ENCODE results near the gene BCL2. TPM values are rescaled to one million over a fixed set of nuclear protein-coding genes. Genes with fewer than 3 reads are reported as not detected.

The BCL2 gene
- total and polyA plus RNA-seq, 2 donors from 2014 or later = 6.0 to 39.2 TPM

- no peaks in the 10 kb centered on the region for H3K9me3 ChIP-seq (ENCODE audit: control insufficient read depth in 2 of 3, insufficient read depth in 1 of 3, low read length in 3 of 3)
- no peak for FAIRE-seq
- no peaks in the 10 kb centered on the region for H3K27me3 ChIP-seq (ENCODE audit: control insufficient read depth, insufficient read depth, low read length)
- DNase-seq = peak in 1 of 5 donors; percentile 44
- intact Hi-C loops (cut with DNase I) = no loop called here
- H3K36me3 ChIP-seq (ENCODE audit: control insufficient read depth in 2 of 3, insufficient read depth in 3 of 3, low read length in 3 of 3) = no peaks in the 10 kb centered on the region
- no peak overlapping the region for H3K9ac ChIP-seq (ENCODE audit: low read length in 3 of 3)
- H3K4me3 ChIP-seq (ENCODE audit: low read length in 3 of 3) = no peak overlapping the region
- TF ChIP-seq CTCF (IDR thresholded peaks at IDR 0.05; ENCODE audit: borderline replicate concordance, extremely low read depth, insufficient read depth) = no peak
- H3K27ac ChIP-seq (ENCODE audit: low read depth in 2 of 2, low read length in 2 of 2) = no peak overlapping the region
- no peaks in the 10 kb centered on the region for H3K4me1 ChIP-seq (ENCODE audit: control insufficient read depth in 2 of 3, insufficient read depth in 2 of 3, low read depth in 1 of 3, low read length in 3 of 3)
Measured at GRCh38 chr18:63111671-63112402, 207.7 kb downstream of the BCL2 start.

- Histone ChIP-seq H3K4me1 (ENCODE audit: control insufficient read depth in 2 of 3, insufficient read depth in 2 of 3, low read depth in 1 of 3, low read length in 3 of 3) (no peaks in the 10 kb centered on the region), H3K9ac (ENCODE audit: low read length in 3 of 3) (no peak overlapping the region), H3K27ac (ENCODE audit: low read depth in 2 of 2, low read length in 2 of 2) (no peak overlapping the region), H3K4me3 (ENCODE audit: low read length in 3 of 3) (no peak overlapping the region), H3K36me3 (ENCODE audit: control insufficient read depth in 2 of 3, insufficient read depth in 3 of 3, low read length in 3 of 3) (no peaks in the 10 kb centered on the region), H3K27me3 (ENCODE audit: control insufficient read depth, insufficient read depth, low read length) (no peaks in the 10 kb centered on the region), H3K9me3 (ENCODE audit: control insufficient read depth in 2 of 3, insufficient read depth in 1 of 3, low read length in 3 of 3) (no peaks in the 10 kb centered on the region)
- DNase-seq = no peak
- no peak for TF ChIP-seq CTCF (IDR thresholded peaks at IDR 0.05; ENCODE audit: borderline replicate concordance, extremely low read depth, insufficient read depth)
- intact Hi-C loops (cut with DNase I) = no loop called here
- no peak for FAIRE-seq
Measured at GRCh38 chr18:63109802-63110201, 209.8 kb downstream of the BCL2 start.

- H3K36me3 ChIP-seq (ENCODE audit: control insufficient read depth in 2 of 3, insufficient read depth in 3 of 3, low read length in 3 of 3) = no peaks in the 10 kb centered on the region
- H3K9ac ChIP-seq (ENCODE audit: low read length in 3 of 3) = no peak overlapping the region
- H3K4me3 ChIP-seq (ENCODE audit: low read length in 3 of 3) = no peak overlapping the region
- H3K9me3 ChIP-seq (ENCODE audit: control insufficient read depth in 2 of 3, insufficient read depth in 1 of 3, low read length in 3 of 3) = no peaks in the 10 kb centered on the region
- FAIRE-seq (no peak), DNase-seq (peak in 3 of 5 donors; percentile 60 to 87 (median 73))
- H3K4me1 ChIP-seq (ENCODE audit: control insufficient read depth in 2 of 3, insufficient read depth in 2 of 3, low read depth in 1 of 3, low read length in 3 of 3) = no peaks in the 10 kb centered on the region
- intact Hi-C loops (cut with DNase I) = no loop called here
- no peak for TF ChIP-seq CTCF (IDR thresholded peaks at IDR 0.05; ENCODE audit: borderline replicate concordance, extremely low read depth, insufficient read depth)
- H3K27ac ChIP-seq (ENCODE audit: low read depth in 2 of 2, low read length in 2 of 2) = no peak overlapping the region
- H3K27me3 ChIP-seq (ENCODE audit: control insufficient read depth, insufficient read depth, low read length) = no peaks in the 10 kb centered on the region
Measured at GRCh38 chr18:63109022-63109421, 210.5 kb downstream of the BCL2 start.
